GM12891 (cell line): Measurements from ENCODE around the gene SRPX2.

Experiments used
- PAX5 ChIP-seq: IDR thresholded peaks from 2 replicates; pipeline ENCODE4 v1.6.1; 2011; ENCODE audit warnings: low read length, moderate library complexity, mild to moderate bottlenecking; ENCODE audit not compliant: insufficient read depth, severe bottlenecking
- POLR2A ChIP-seq: IDR thresholded peaks from 2 replicates; pipeline ENCODE4 v1.6.1; 2011; ENCODE audit warnings: low read depth, low read length, control low read depth
- POLR2AphosphoS5 ChIP-seq: IDR thresholded peaks from 2 replicates; pipeline ENCODE4 v1.6.1; 2011; ENCODE audit warnings: low read depth, low read length, control low read depth
- POU2F2 ChIP-seq: IDR thresholded peaks from 2 replicates; pipeline ENCODE4 v1.6.1; 2011; ENCODE audit warnings: low read depth, mild to moderate bottlenecking, control low read depth, low read length, moderate library complexity
- SPI1 ChIP-seq: IDR thresholded peaks from 2 replicates; pipeline ENCODE4 v1.6.1; 2011; ENCODE audit warnings: low read depth, low read length, control low read depth
- TAF1 ChIP-seq: IDR thresholded peaks from 2 replicates; pipeline ENCODE4 v1.6.1; 2011; ENCODE audit warnings: low read depth, low read length, control low read depth

DNA sequence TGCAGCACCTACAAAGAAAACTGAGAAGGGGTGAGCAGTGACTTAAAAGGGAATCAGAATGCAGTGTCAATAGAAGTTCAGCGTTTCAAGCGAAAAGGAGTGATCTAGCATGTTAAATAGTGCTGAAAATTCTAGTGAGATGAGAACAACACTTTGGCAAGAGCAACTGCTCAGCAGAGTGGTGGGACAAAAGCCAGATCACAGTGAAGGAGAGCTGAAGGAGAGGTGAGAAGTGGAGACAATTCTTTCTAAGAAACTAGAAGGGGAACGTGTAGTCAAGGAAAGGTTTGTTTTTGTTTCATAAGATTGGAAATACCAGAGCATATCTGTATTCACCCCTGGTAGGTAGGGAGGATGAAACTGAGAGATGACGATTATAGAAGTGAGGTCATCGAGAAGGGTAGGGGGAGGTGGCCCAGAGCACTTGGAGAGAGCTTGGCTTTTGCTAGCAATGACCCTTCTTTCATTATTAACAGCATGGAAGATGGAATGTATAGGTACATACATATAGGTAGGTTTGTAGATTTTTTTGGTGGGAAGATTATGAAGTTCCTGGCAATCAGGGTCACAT is 33.7 kb downstream of the SRPX2 start:
- TF ChIP-seq POLR2A, result no peak
- no peak for TF ChIP-seq TAF1
- no peak for TF ChIP-seq POLR2AphosphoS5
- no peak for TF ChIP-seq SPI1
- no peak for TF ChIP-seq POU2F2
- TF ChIP-seq PAX5, result no peak
